Mesothelial cell of epicardium (in vitro differentiated cells): ENCODE results near the gene MYLIP. TPM values are rescaled to one million over a fixed set of nuclear protein-coding genes. Genes with fewer than 3 reads are reported as not detected.
A peak's percentile ranks its signal among the peaks of the same experiment; 100 is the strongest.

Source experiments
- DNase-seq, 2 experiments: peaks; one replicate each; pipeline ENCODE4 v3.0.0; 2021; ENCODE audit warnings: low spot score in 2 of 2; ENCODE audit not compliant: unreplicated experiment in 2 of 2
- H3K27ac Mint-ChIP-seq: 2 replicates; pipeline ENCODE4 v1.8.0; 2021; ENCODE audit warnings: mixed read lengths
- H3K27me3 Mint-ChIP-seq: 2 replicates; pipeline ENCODE4 v1.8.0; 2021; ENCODE audit warnings: low read depth, mixed read lengths
- H3K36me3 Mint-ChIP-seq: 2 replicates; pipeline ENCODE4 v1.8.0; 2021; ENCODE audit warnings: mixed read lengths
- H3K4me1 Mint-ChIP-seq: 2 replicates; pipeline ENCODE4 v1.8.0; 2021; ENCODE audit warnings: mixed read lengths
- H3K4me3 Mint-ChIP-seq: 2 replicates; pipeline ENCODE4 v1.8.0; 2021; ENCODE audit warnings: mild to moderate bottlenecking, moderate library complexity, mixed read lengths
- H3K9me3 Mint-ChIP-seq: 2 replicates; pipeline ENCODE4 v1.8.0; 2021; ENCODE audit warnings: mixed read lengths
- total RNA-seq: library from RNA; stranded (reverse); gene quantifications from 3 replicates; pipeline ENCODE4 v1.2.1, GENCODE V29; 2021
- TF ChIP-seq, protein P1 (sequence below): fragments of 200-600 bp; sonication (generic); IDR thresholded peaks from one replicate; pipeline ENCODE4 v1.5.0; 2021; ENCODE audit warnings: antibody characterized with exemption; ENCODE audit not compliant: unreplicated experiment

Gene MYLIP
- total RNA-seq, 1 donor from 2014 or later: 25.7 TPM

DNA sequence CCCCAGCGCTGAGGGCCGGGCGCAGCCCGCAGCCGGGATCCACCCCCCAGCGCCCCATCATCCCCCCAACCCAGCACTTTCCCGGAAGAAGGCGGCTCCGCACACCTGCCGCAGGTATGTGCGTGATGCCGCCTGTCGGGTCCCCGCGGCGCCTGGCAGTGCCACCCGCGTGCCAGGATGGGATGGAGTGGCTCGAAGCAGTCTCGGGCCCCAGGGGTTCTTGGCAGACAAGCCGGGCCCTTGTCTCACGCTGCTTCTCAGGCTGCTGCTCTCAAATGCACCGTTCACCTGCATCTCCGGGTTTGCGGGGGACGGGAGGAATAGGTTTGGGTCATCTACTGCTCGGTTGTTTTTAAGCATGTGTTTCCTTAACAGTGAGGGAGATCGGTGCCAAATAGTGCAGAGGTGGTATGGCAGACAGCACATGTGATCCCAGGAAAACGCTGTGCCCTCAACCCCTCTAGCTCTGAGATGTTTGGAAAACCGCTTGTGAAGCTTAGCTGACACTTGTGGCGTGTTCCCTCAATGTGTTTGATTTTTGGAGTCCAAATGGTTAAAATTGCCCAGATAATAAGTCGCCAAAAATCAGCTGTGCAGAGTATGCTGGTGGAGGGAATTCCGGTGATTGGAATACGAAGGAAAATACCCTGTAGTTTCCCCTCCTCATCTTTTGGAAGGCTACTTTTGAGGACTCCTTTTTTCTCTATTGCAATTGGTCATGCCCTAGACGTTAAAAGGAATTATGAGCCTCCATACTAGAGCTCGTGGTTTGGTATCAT is 926 bp downstream of the MYLIP start:
- H3K9me3 Mint-ChIP-seq: no peaks in the 10 kb centered on the region
- H3K4me3 Mint-ChIP-seq: peak overlapping the region; percentile 88
- peaks cover 2% of the 10 kb centered on the region for H3K36me3 Mint-ChIP-seq
- H3K27ac Mint-ChIP-seq: peak overlapping the region; percentile 85
- TF ChIP-seq, protein P1, sequence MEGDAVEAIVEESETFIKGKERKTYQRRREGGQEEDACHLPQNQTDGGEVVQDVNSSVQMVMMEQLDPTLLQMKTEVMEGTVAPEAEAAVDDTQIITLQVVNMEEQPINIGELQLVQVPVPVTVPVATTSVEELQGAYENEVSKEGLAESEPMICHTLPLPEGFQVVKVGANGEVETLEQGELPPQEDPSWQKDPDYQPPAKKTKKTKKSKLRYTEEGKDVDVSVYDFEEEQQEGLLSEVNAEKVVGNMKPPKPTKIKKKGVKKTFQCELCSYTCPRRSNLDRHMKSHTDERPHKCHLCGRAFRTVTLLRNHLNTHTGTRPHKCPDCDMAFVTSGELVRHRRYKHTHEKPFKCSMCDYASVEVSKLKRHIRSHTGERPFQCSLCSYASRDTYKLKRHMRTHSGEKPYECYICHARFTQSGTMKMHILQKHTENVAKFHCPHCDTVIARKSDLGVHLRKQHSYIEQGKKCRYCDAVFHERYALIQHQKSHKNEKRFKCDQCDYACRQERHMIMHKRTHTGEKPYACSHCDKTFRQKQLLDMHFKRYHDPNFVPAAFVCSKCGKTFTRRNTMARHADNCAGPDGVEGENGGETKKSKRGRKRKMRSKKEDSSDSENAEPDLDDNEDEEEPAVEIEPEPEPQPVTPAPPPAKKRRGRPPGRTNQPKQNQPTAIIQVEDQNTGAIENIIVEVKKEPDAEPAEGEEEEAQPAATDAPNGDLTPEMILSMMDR: no peak
- DNase-seq: peak in 1 of 2 experiments; percentile 51
- H3K4me1 Mint-ChIP-seq: peaks cover 41% of the 10 kb centered on the region
- H3K27me3 Mint-ChIP-seq: peaks cover under 1% of the 10 kb centered on the region

DNA sequence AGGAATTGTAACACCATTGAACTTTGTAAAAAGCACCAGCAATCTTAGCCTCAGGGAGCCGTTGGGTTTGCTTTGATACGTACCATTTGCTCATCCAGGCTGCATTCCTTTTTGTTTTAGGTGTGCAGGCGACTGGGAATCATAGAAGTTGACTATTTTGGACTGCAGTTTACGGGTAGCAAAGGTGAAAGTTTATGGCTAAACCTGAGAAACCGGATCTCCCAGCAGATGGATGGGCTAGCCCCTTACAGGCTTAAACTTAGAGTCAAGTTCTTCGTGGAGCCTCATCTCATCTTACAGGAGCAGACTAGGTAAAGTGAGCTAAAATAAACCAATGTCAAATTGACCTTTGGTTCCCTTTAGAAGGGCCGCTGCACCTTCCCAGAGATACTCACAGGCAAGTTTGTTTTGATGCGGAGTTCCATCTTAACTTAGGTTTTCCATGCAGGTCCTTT is 1.6 kb downstream of the MYLIP start:
- no peak for DNase-seq
- peak overlapping the region; percentile 88 for H3K4me3 Mint-ChIP-seq
- H3K36me3 Mint-ChIP-seq: peaks cover 2% of the 10 kb centered on the region
- TF ChIP-seq, protein P1: no peak
- H3K9me3 Mint-ChIP-seq: no peaks in the 10 kb centered on the region
- H3K27me3 Mint-ChIP-seq: no peaks in the 10 kb centered on the region
- H3K27ac Mint-ChIP-seq: peak overlapping the region; percentile 85
- H3K4me1 Mint-ChIP-seq: peaks cover 47% of the 10 kb centered on the region

DNA sequence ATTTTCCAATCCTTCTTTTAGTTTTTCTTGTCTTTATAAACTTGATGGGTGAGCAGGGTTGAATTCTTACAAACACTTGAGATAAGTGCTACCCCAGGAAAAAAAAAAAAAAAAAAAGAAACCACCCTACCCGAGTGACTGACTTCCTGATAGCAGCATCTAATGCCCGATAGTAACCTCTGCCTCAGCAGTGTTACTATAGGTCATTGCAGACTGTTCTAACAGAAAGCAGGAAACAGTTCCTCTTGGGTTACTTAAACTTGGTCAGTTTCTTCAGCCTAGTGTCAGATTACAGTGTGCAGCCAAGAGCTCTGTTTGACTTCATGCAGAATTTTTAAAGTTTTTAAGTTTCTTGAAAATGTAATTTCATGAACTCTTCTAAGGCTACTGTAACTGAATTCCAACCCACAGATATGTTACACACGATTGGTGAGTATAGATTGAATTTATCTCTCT is 2.1 kb downstream of the MYLIP start:
- Mint-ChIP-seq H3K9me3 (no peaks in the 10 kb centered on the region), H3K4me1 (peaks cover 47% of the 10 kb centered on the region), H3K27ac (peak overlapping the region; percentile 85), H3K36me3 (peaks cover 2% of the 10 kb centered on the region), H3K4me3 (peak overlapping the region; percentile 88), H3K27me3 (no peaks in the 10 kb centered on the region)
- TF ChIP-seq, protein P1: no peak
- no peak for DNase-seq

DNA sequence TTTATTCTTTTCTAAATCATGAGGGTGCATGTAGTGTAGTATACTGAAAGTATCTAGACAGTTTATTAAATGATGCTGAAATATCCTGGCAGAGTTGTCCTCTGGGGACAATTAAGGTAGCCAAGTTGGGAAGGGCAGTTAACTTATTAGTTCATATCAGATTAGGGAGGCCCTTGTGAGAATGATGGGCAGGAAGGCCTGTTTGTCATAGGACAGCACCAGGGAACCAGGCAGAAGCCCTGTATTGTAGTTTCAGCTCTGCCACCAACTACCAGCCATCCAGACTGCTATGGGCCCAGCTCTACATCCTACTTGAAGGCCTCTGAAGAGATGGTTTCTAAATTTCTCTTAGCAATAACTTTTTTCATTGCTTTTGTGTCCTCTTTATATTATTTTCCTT is 4.0 kb downstream of the MYLIP start:
- no peak for DNase-seq
- H3K4me3 Mint-ChIP-seq: peak overlapping the region; percentile 16
- TF ChIP-seq, protein P1: no peak
- peaks cover 2% of the 10 kb centered on the region for H3K36me3 Mint-ChIP-seq
- peaks cover 63% of the 10 kb centered on the region for H3K4me1 Mint-ChIP-seq
- no peaks in the 10 kb centered on the region for H3K9me3 Mint-ChIP-seq
- H3K27ac Mint-ChIP-seq: peak overlapping the region; percentile 37
- H3K27me3 Mint-ChIP-seq: no peaks in the 10 kb centered on the region

DNA sequence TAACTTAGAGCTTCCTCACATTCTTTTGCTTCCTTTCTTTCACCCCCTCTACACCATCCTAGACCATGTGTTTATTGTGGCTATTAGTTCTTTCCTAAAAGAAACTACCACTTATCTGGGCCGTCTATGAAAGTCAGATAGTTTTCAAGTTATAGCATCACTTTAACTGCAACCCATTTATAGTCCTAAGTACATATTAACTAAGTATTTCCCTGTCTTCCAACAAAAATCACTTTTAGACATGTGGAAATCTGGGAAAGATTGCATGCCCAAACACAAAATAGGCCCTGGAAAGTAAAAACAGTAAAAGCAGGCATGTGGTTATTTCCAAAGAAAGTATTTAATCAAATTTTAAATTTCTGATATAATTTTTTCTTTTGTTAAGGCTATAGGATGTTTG is 5.5 kb downstream of the MYLIP start:
- H3K36me3 Mint-ChIP-seq: peaks cover 2% of the 10 kb centered on the region
- H3K27ac Mint-ChIP-seq: no peak overlapping the region
- no peaks in the 10 kb centered on the region for H3K27me3 Mint-ChIP-seq
- H3K4me3 Mint-ChIP-seq: no peak overlapping the region
- peaks cover 76% of the 10 kb centered on the region for H3K4me1 Mint-ChIP-seq
- no peaks in the 10 kb centered on the region for H3K9me3 Mint-ChIP-seq
- TF ChIP-seq, protein P1: no peak
- no peak for DNase-seq
